GM23338 (cell line): Measurements from ENCODE around the gene CST3. TPM values are rescaled to one million over a fixed set of nuclear protein-coding genes. Genes with fewer than 3 reads are reported as not detected.

Source experiments
- ATAC-seq: fragments of 200-7000 bp; cut with Tn5 transposase; 3 replicates; pipeline ENCODE4 v1.9.1; 2020
- DNase-seq: peaks from one replicate; pipeline ENCODE4 v3.0.0-alpha.2; 2015; ENCODE audit warnings: low spot score
- H2AFZ ChIP-seq: fragments of 200-600 bp; sonication (generic); 2 replicates; pipeline ENCODE4 v1.8.0; 2016; ENCODE audit warnings: antibody characterized with exemption, mild to moderate bottlenecking, moderate library complexity
- H3F3A ChIP-seq: fragments of 200-600 bp; sonication (generic); replicated peaks from 2 replicates; pipeline ENCODE4 v1.8.0; 2017; ENCODE audit warnings: antibody characterized with exemption, mixed run types, low read depth
- H3K27ac ChIP-seq: fragments of 200-600 bp; sonication (generic); 2 replicates; pipeline ENCODE4 v1.6.1; 2016; ENCODE audit warnings: low read depth
- H3K27me3 ChIP-seq: fragments of 200-600 bp; sonication (generic); 2 replicates; pipeline ENCODE4 v1.8.0; 2016; ENCODE audit warnings: mild to moderate bottlenecking, mixed run types, moderate library complexity; ENCODE audit not compliant: insufficient read depth
- H3K36me3 ChIP-seq: fragments of 200-600 bp; sonication (generic); 2 replicates; pipeline ENCODE4 v1.8.0; 2016; ENCODE audit warnings: mild to moderate bottlenecking; ENCODE audit not compliant: insufficient read depth
- H3K4me1 ChIP-seq: fragments of 200-600 bp; sonication (generic); 2 replicates; pipeline ENCODE4 v1.8.0; 2016; ENCODE audit warnings: mild to moderate bottlenecking, moderate library complexity; ENCODE audit not compliant: insufficient read depth
- H3K4me2 ChIP-seq: fragments of 200-600 bp; sonication (generic); 2 replicates; pipeline ENCODE4 v1.7.1; 2017; ENCODE audit warnings: mixed run types
- H3K4me3 ChIP-seq: fragments of 200-600 bp; sonication (generic); 2 replicates; pipeline ENCODE4 v1.6.1; 2016; ENCODE audit warnings: mixed run types
- H3K79me2 ChIP-seq: fragments of 200-600 bp; sonication (generic); replicated peaks from 2 replicates; pipeline ENCODE4 v1.8.0; 2017; ENCODE audit warnings: mild to moderate bottlenecking; ENCODE audit not compliant: insufficient read depth
- H3K9me2 ChIP-seq: fragments of 200-600 bp; sonication (generic); 2 replicates; pipeline ENCODE4 v1.8.0; 2017; ENCODE audit not compliant: insufficient read depth
- H4K20me1 ChIP-seq: fragments of 200-600 bp; sonication (generic); replicated peaks from 2 replicates; pipeline ENCODE4 v1.8.0; 2017; ENCODE audit warnings: mild to moderate bottlenecking; ENCODE audit not compliant: insufficient read depth
- H3K27ac Mint-ChIP-seq: 2 replicates; pipeline ENCODE4 v1.8.0; 2020; ENCODE audit warnings: inconsistent platforms, mild to moderate bottlenecking, moderate library complexity, mixed read lengths
- H3K27me3 Mint-ChIP-seq: 3 replicates; pipeline ENCODE4 v1.8.0; 2022; ENCODE audit warnings: low read depth, mild to moderate bottlenecking, moderate library complexity, mixed read lengths, inconsistent platforms; ENCODE audit not compliant: insufficient read depth, poor library complexity
- H3K36me3 Mint-ChIP-seq: 3 replicates; pipeline ENCODE4 v1.8.0; 2021; ENCODE audit warnings: low read depth, mild to moderate bottlenecking, inconsistent platforms, moderate library complexity, mixed read lengths
- H3K4me1 Mint-ChIP-seq: 3 replicates; pipeline ENCODE4 v1.8.0; 2020; ENCODE audit warnings: mild to moderate bottlenecking, inconsistent platforms, mixed read lengths
- H3K4me3 Mint-ChIP-seq: 3 replicates; pipeline ENCODE4 v1.8.0; 2021; ENCODE audit warnings: moderate library complexity, mild to moderate bottlenecking, inconsistent platforms, mixed read lengths
- H3K9me3 Mint-ChIP-seq: 3 replicates; pipeline ENCODE4 v1.8.0; 2020; ENCODE audit warnings: moderate library complexity, mild to moderate bottlenecking, inconsistent platforms, mixed read lengths
- CREB1 ChIP-seq: fragments of 250-450 bp; sonication (Bioruptor Pico); IDR thresholded peaks from 2 replicates; pipeline ENCODE4 v1.5.0; 2020; ENCODE audit warnings: low read depth, mild to moderate bottlenecking, moderate library complexity
- ETS1 ChIP-seq: IDR thresholded peaks from 2 replicates; pipeline ENCODE4 v1.6.1; 2016; ENCODE audit warnings: antibody characterized with exemption
- EZH2 ChIP-seq: fragments of 200-600 bp; sonication (generic); IDR thresholded peaks from one replicate; pipeline ENCODE4 v1.8.0; 2017; ENCODE audit warnings: antibody characterized with exemption, mild to moderate bottlenecking, low read depth; ENCODE audit not compliant: unreplicated experiment
- EZH2phosphoT487 ChIP-seq: fragments of 200-600 bp; sonication (generic); IDR thresholded peaks from one replicate; pipeline ENCODE4 v1.8.1; 2018; ENCODE audit warnings: antibody characterized with exemption; ENCODE audit not compliant: unreplicated experiment
- POLR2AphosphoS5 ChIP-seq: IDR thresholded peaks from 2 replicates; pipeline ENCODE4 v1.6.1; 2016; ENCODE audit warnings: antibody characterized with exemption, low read depth
- REST ChIP-seq: IDR thresholded peaks from one replicate; pipeline ENCODE4 v1.6.1; 2018; ENCODE audit warnings: antibody characterized with exemption; ENCODE audit not compliant: unreplicated experiment
- STAT1 ChIP-seq: IDR thresholded peaks from one replicate; pipeline ENCODE4 v1.6.1; 2016; ENCODE audit warnings: antibody characterized with exemption; ENCODE audit not compliant: unreplicated experiment
- ZNF114 ChIP-seq: fragments of 250-450 bp; sonication (Bioruptor Pico); IDR thresholded peaks from 2 replicates; pipeline ENCODE4 v1.5.0; 2020; ENCODE audit warnings: mild to moderate bottlenecking, moderate library complexity
- ZNF462 ChIP-seq: fragments of 250-450 bp; sonication (Bioruptor Pico); IDR thresholded peaks from 2 replicates; pipeline ENCODE4 v1.5.0; 2020; ENCODE audit warnings: mild to moderate bottlenecking, moderate library complexity
- polyA plus RNA-seq: library from polyadenylated mRNA; unstranded; fragments of >200 nt; fragmentation: Nextera tagmentation; extraction: Ambion mirVana; gene quantifications from 2 replicates; pipeline ENCODE4 v1.2.1, GENCODE V29; 2016
- total RNA-seq: library from RNA; depleted of rRNA; stranded (reverse); fragments of >200 nt; shearing (Covaris generic); gene quantifications from 2 replicates; pipeline ENCODE4 v1.2.3, GENCODE V29; 2014

Gene CST3
- total and polyA plus RNA-seq, 2 experiments from 2014 or later, result 51.8 to 71.5 TPM

- TF ChIP-seq REST (no peak), ETS1 (no peak), POLR2AphosphoS5 (no peak), STAT1 (no peak)
Measured at GRCh38 chr20:23683807-23684206, 46.1 kb upstream of the CST3 start (continued).

- no peaks in the 10 kb centered on the region for H3K9me3 Mint-ChIP-seq
- H4K20me1 ChIP-seq, result no peaks in the 10 kb centered on the region
- H3K36me3 Mint-ChIP-seq, result no peaks in the 10 kb centered on the region
- H3K4me2 ChIP-seq, result no peak overlapping the region
- no peaks in the 10 kb centered on the region for H3K9me2 ChIP-seq
- no peaks in the 10 kb centered on the region for H3F3A ChIP-seq
- no peaks in the 10 kb centered on the region for H3K79me2 ChIP-seq
- no peak overlapping the region for H3K27ac ChIP-seq
- H3K27ac Mint-ChIP-seq, result no peak overlapping the region
- no peak for DNase-seq
- H2AFZ ChIP-seq, result no peak overlapping the region
- ATAC-seq, result no peak
- peaks cover 7% of the 10 kb centered on the region for H3K27me3 Mint-ChIP-seq
- no peaks in the 10 kb centered on the region; the same call in 2 of the 3 replicates for H3K4me1 Mint-ChIP-seq
- H3K4me3 Mint-ChIP-seq, result no peak overlapping the region
- no peaks in the 10 kb centered on the region for H3K27me3 ChIP-seq
- no peaks in the 10 kb centered on the region for H3K4me1 ChIP-seq
- no peak overlapping the region for H3K4me3 ChIP-seq
- no peaks in the 10 kb centered on the region for H3K36me3 ChIP-seq
- TF ChIP-seq EZH2phosphoT487 (no peak), POLR2AphosphoS5 (no peak), REST (no peak), STAT1 (no peak), ZNF114 (CRISPR knock-in tag) (no peak), EZH2 (no peak), ZNF462 (CRISPR knock-in tag) (no peak), CREB1 (CRISPR knock-in tag) (no peak)
Measured at GRCh38 chr20:23683281-23683680, 45.5 kb upstream of the CST3 start.
